BLaER1 treated with 17β-estradiol and CSF1 and Interleukin-3, amounts not matched to agents 10 nM and 100 nM (cell line): ENCODE measurements around the gene TRIM25.

Experiments used
- H3K27ac ChIP-seq, 11 experiments: shearing (Covaris generic); formaldehyde crosslinking; 2 replicates each; pipeline ENCODE4 v1.8.1; 2022
- H3K27me3 ChIP-seq, 11 experiments: shearing (Covaris generic); formaldehyde crosslinking; 2 replicates each; pipeline ENCODE4 v1.8.1; 2022
- H3K36me3 ChIP-seq, 11 experiments: shearing (Covaris generic); formaldehyde crosslinking; 2 replicates each; pipeline ENCODE4 v1.8.1; 2022
- H3K4me1 ChIP-seq, 10 experiments: shearing (Covaris generic); formaldehyde crosslinking; 2 replicates each; pipeline ENCODE4 v1.8.1; 2022
- H3K4me2 ChIP-seq, 11 experiments: shearing (Covaris generic); formaldehyde crosslinking; 2 replicates each; pipeline ENCODE4 v1.8.1; 2022
- H3K4me3 ChIP-seq, 10 experiments: shearing (Covaris generic); formaldehyde crosslinking; 2 replicates each; pipeline ENCODE4 v1.8.1; 2022
- H3K9ac ChIP-seq, 11 experiments: shearing (Covaris generic); formaldehyde crosslinking; 2 replicates each; pipeline ENCODE4 v1.8.1; 2022
- H3K9me3 ChIP-seq, 11 experiments: shearing (Covaris generic); formaldehyde crosslinking; replicated peaks in 1 of 11; 2 replicates each; pipeline ENCODE4 v1.8.1; 2022
- H4K20me1 ChIP-seq, 11 experiments: shearing (Covaris generic); formaldehyde crosslinking; 2 replicates each; pipeline ENCODE4 v1.8.1; 2022
- Cebpa-rat ChIP-seq, 11 experiments: shearing (Covaris generic); IDR thresholded peaks; 2 replicates each; pipeline ENCODE4 v1.8.1; 2022

TRIM25 gene, protein sequence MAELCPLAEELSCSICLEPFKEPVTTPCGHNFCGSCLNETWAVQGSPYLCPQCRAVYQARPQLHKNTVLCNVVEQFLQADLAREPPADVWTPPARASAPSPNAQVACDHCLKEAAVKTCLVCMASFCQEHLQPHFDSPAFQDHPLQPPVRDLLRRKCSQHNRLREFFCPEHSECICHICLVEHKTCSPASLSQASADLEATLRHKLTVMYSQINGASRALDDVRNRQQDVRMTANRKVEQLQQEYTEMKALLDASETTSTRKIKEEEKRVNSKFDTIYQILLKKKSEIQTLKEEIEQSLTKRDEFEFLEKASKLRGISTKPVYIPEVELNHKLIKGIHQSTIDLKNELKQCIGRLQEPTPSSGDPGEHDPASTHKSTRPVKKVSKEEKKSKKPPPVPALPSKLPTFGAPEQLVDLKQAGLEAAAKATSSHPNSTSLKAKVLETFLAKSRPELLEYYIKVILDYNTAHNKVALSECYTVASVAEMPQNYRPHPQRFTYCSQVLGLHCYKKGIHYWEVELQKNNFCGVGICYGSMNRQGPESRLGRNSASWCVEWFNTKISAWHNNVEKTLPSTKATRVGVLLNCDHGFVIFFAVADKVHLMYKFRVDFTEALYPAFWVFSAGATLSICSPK

DNA sequence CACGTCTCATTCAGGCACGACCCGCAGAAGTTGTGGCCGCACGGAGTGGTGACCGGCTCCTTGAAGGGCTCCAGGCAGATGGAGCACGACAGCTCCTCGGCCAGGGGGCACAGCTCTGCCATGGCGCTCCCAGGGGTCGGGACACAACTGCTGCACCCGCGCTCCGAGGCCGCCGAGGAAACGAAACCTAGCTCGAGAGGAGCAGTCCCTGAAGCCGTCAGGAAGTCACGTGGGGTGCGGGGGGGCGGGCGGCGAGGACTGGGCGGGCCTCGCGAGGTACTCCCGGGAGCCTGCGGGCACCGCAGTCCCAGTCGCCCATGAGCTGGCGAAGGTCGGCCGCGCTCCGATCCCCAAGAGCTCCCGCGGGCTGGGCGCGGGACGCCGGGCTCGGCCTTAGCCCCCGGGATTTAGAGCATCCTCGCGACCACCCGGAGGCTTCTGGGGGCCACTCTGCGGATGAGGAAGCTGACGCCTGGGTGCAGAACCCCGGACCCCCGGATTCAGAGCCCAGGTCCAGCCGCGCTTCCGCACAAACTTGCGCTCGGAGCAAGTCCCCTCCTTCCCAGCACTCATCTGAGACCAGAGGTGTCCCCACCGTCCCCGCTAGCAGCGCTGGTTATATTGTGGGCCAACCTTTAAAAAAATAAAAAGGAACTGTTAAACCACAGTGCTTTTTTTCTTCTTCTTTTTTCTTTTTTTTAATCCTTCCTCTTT lies at the start of gene TRIM25:
TSS of gene TRIM25 (minus strand) at position 183 of the 714 bp plus-strand sequence. CDS start at position 122, 61 bp downstream.
- H3K27me3 ChIP-seq: no peaks in the 10 kb centered on the region
- peaks cover 49 to 63% (median 54%) of the 10 kb centered on the region in 10 experiments for H3K4me1 ChIP-seq
- no peak for TF ChIP-seq Cebpa-rat (IDR thresholded peaks at IDR 0.05)
- H3K36me3 ChIP-seq: peaks cover 0 to 29% (median 12%) of the 10 kb centered on the region in 11 experiments; a peak in 12 of 22 replicates
- peak within 1 kb of the TSS; percentile 90 to 98 (median 97) for H3K27ac ChIP-seq
- peaks cover 16 to 26% (median 21%) of the 10 kb centered on the region in 11 experiments; a peak in 20 of 22 replicates for H3K9me3 ChIP-seq
- peak within 1 kb of the TSS; percentile 83 to 99 (median 92) for H3K4me3 ChIP-seq
- H3K9ac ChIP-seq: peak within 1 kb of the TSS; percentile 90 to 98 (median 96)
- peaks cover 19 to 47% (median 38%) of the 10 kb centered on the region in 11 experiments; a peak in 18 of 22 replicates for H4K20me1 ChIP-seq
- H3K4me2 ChIP-seq: peak within 1 kb of the TSS; percentile 93 to 98 (median 97)

DNA sequence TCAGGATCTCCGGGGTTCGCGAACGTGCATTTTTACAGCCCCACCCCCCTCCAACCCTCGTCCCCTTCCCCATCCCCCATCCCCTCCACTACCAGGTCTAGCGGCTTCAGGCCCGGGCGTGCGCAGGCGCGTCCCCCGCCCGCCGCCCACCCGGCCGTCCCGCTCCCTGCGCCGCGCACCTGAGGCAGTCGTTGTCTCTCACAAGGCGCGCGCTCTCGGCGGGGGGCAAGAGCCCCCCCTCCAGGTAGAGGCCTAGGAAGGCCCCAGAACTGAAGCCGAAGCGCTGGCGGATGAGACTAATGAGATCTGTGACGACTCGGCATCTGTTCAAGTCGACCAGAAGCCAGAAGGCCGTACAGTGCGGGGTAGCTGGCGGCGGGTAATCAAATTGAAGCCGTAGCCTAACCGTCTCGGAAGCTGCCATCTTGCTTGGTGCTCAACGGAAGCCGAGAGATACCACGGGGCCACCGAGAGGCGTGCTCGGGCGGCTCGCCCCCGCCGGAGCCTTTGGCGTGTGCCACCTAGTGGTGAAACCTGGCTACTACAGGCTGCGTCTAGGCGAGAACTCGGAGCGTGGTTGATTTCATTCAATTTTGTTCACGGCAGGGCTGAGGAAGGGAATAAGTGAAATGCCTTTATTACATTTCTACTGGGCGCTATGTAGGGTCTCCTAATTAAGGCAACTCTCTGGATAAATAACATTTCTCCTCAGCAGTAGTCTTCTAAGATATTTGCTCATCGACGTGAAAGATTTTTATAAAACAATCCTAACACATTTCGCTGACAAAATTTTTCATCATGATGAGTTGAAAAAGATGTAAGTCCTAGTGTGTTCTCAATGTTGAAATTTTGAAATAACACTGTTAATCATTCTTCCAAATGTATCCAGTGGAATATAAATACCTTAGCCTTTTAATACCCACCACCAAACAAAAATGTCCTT lies 47.0 kb upstream of the TRIM25 start, which contains the start of gene COIL:
TSS of gene COIL (minus strand) at position 455 of the 943 bp plus-strand sequence. CDS start at position 424, 31 bp downstream.
- peak within 1 kb of the TSS; percentile 80 to 96 (median 87) for H3K4me2 ChIP-seq
- TF ChIP-seq Cebpa-rat (IDR thresholded peaks at IDR 0.05): no peak
- no peaks in the 10 kb centered on the region for H3K9me3 ChIP-seq

DNA sequence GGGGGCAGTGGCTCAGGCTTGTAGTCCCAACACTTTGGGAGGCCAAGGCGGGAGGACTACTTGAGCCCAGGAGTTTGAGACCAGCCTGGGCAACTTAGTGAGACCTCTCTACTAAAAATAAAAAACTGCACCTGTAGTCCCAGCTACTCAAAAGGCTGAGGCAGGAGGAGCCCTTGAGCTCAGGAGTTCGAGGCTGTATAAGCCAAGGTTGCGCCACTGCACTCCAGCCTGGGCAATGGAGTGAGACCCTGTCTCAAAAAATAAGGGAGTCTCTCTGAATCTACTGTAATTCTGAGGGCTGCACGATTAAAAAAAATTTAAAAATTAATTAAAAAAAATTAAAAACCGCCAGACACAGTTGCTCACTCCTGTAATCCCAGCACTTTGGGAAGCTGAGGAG lies 43.1 kb upstream of the TRIM25 start:
- Histone ChIP-seq H3K4me3 (no peak overlapping the region), H3K4me1 (peaks cover 15 to 20% (median 17%) of the 10 kb centered on the region in 10 experiments), H3K9me3 (no peaks in the 10 kb centered on the region), H3K27me3 (no peaks in the 10 kb centered on the region), H3K9ac (no peak overlapping the region), H3K27ac (no peak overlapping the region), H4K20me1 (peaks cover 22 to 74% (median 42%) of the 10 kb centered on the region in 11 experiments; a peak in 17 of 22 replicates), H3K36me3 (peaks cover 20 to 72% (median 55%) of the 10 kb centered on the region in 11 experiments; a peak in 21 of 22 replicates), H3K4me2 (no peak overlapping the region)
- no peak for TF ChIP-seq Cebpa-rat (IDR thresholded peaks at IDR 0.05)

More for the DNA sequence above, 47.0 kb upstream of the TRIM25 start, which contains the start of gene COIL:
- peak within 1 kb of the TSS; percentile 94 to 99 (median 97) for H3K27ac ChIP-seq
- H4K20me1 ChIP-seq: peaks cover 5 to 36% (median 14%) of the 10 kb centered on the region in 11 experiments; a peak in 14 of 22 replicates
- peaks cover 15 to 20% (median 17%) of the 10 kb centered on the region in 10 experiments for H3K4me1 ChIP-seq
- H3K36me3 ChIP-seq: peaks cover 3 to 34% (median 23%) of the 10 kb centered on the region in 11 experiments; a peak in 18 of 22 replicates
- peak within 1 kb of the TSS; percentile 94 to 99 (median 97) for H3K9ac ChIP-seq
- H3K27me3 ChIP-seq: no peaks in the 10 kb centered on the region
- H3K4me3 ChIP-seq: peak within 1 kb of the TSS; percentile 70 to 87 (median 84)

DNA sequence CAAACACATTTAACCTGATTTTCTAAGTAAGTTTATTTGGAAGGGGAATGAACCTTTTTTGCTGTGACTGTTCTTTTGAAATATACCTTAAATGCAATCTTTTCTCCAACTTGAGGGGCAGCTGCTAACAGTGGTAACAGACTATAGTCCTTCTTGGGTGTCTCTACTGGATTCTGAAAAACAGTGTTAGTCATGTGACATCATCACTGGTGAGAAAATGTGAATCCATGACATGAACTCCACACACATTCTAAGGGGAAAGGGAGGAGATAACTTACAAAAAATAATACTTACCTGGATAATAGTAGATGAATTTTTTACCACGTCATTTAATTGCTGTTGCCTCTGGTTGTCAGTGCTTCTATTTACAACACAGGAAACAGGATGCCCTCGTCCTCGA lies 35.7 kb upstream of the TRIM25 start:
- no peaks in the 10 kb centered on the region for H3K27me3 ChIP-seq
- H3K9ac ChIP-seq: no peak overlapping the region
- H3K4me3 ChIP-seq: no peak overlapping the region
- H3K36me3 ChIP-seq: peaks cover 78 to 100% (median 98%) of the 10 kb centered on the region in 11 experiments
- H3K4me1 ChIP-seq: peaks cover 0 to 5% (median 0%) of the 10 kb centered on the region in 10 experiments; a peak in 4 of 20 replicates
- no peak overlapping the region for H3K27ac ChIP-seq
- no peak overlapping the region for H3K4me2 ChIP-seq
- H4K20me1 ChIP-seq: peaks cover 9 to 39% (median 30%) of the 10 kb centered on the region in 11 experiments; a peak in 20 of 22 replicates
- H3K9me3 ChIP-seq: no peaks in the 10 kb centered on the region
- no peak for TF ChIP-seq Cebpa-rat (IDR thresholded peaks at IDR 0.05)

DNA sequence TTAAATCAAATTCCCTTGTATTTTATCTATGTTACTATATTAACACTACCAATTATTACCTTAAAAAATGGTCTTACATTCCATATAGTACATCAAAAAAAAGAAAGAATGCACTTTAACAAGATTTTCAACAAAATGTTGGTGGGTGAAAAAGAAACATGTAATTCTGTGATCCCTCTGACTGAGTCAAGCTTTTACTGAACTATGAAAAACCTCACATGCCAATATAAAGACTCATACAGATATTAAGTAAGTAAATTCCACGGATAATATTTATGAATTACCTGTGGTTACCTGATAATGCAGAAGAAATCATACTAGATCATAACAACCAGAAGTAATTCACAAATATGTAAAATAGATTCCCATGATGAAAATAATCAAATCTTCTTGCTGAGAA lies 34.6 kb upstream of the TRIM25 start:
- peaks cover 0 to 5% (median 0%) of the 10 kb centered on the region in 10 experiments; a peak in 4 of 20 replicates for H3K4me1 ChIP-seq

DNA sequence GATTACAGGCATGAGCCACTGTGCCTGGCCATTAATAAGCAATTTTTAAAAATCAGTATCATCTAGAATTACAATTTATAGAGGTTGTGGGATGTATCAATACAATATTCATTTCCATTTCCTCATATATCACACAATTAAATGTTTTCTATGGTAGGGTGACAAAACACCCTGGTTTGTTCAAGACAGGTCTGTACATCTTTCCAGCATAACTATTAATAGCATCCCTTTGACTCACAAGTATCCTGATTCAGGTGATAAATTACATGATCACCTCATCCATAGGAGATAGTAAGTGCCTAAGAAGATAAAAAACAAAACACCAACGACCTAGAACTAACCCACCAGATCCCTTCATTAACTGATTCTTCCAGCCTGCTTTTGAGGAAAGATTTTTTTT lies 33.9 kb upstream of the TRIM25 start:
- peaks cover 0 to 27% (median 16%) of the 10 kb centered on the region in 11 experiments; a peak in 14 of 22 replicates for H4K20me1 ChIP-seq
- H3K4me2 ChIP-seq: no peak overlapping the region
- H3K36me3 ChIP-seq: peaks cover 84 to 100% (median 99%) of the 10 kb centered on the region in 11 experiments
- H3K9me3 ChIP-seq: no peaks in the 10 kb centered on the region
- no peak overlapping the region for H3K9ac ChIP-seq
- H3K27me3 ChIP-seq: no peaks in the 10 kb centered on the region
- H3K4me3 ChIP-seq: no peak overlapping the region
- H3K4me1 ChIP-seq: peaks cover 0 to 5% (median 0%) of the 10 kb centered on the region in 10 experiments; a peak in 4 of 20 replicates
- no peak for TF ChIP-seq Cebpa-rat (IDR thresholded peaks at IDR 0.05)
- H3K27ac ChIP-seq: no peak overlapping the region

More for the DNA sequence above, 34.6 kb upstream of the TRIM25 start:
- TF ChIP-seq Cebpa-rat (IDR thresholded peaks at IDR 0.05): no peak
- H3K9me3 ChIP-seq: no peaks in the 10 kb centered on the region
- H3K27ac ChIP-seq: no peak overlapping the region
- no peak overlapping the region for H3K4me3 ChIP-seq
- no peak overlapping the region for H3K4me2 ChIP-seq
- no peaks in the 10 kb centered on the region for H3K27me3 ChIP-seq
- peaks cover 0 to 28% (median 22%) of the 10 kb centered on the region in 11 experiments; a peak in 14 of 22 replicates for H4K20me1 ChIP-seq
- H3K36me3 ChIP-seq: peaks cover 78 to 100% (median 98%) of the 10 kb centered on the region in 11 experiments
- H3K9ac ChIP-seq: no peak overlapping the region

DNA sequence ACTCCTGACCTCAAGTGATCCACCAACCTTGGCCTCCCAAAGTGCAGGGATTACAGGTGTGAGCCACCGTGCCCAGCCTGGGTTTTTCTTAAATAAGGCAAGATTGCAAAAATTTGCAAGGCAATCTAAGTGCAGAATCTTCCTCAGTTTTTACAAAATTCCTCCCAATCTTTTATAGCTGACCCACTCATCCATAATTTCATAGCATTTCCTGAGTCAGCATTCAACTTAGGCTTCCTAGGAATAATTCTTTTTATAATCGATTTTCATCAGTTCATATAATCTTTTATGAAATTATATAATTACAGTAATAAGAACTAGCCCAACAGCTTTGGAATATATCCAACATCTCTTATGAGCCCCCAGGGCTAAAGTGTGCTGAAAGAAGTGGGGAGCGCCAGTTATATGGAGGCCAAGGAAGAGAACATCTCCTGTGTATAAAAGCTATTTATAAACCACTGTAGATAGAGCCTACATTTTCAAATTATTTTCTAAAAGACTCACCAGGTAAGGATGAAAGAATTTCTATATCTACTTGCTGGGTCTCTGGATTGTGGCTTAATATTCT lies 32.2 kb upstream of the TRIM25 start:
- no peak overlapping the region for H3K9ac ChIP-seq
- no peak overlapping the region for H3K4me3 ChIP-seq
- H3K27ac ChIP-seq: no peak overlapping the region
- H3K36me3 ChIP-seq: peaks cover 93 to 100% (median 99%) of the 10 kb centered on the region in 11 experiments
- no peak overlapping the region for H3K4me2 ChIP-seq
- TF ChIP-seq Cebpa-rat (IDR thresholded peaks at IDR 0.05): no peak
- H3K4me1 ChIP-seq: peaks cover 0 to 5% (median 0%) of the 10 kb centered on the region in 10 experiments; a peak in 4 of 20 replicates
- H3K9me3 ChIP-seq: no peaks in the 10 kb centered on the region
- H4K20me1 ChIP-seq: peaks cover 0 to 23% (median 4%) of the 10 kb centered on the region in 11 experiments; a peak in 9 of 22 replicates
- no peaks in the 10 kb centered on the region for H3K27me3 ChIP-seq
